ENCODE measurements around the gene STAC.

The STAC gene

DNA sequence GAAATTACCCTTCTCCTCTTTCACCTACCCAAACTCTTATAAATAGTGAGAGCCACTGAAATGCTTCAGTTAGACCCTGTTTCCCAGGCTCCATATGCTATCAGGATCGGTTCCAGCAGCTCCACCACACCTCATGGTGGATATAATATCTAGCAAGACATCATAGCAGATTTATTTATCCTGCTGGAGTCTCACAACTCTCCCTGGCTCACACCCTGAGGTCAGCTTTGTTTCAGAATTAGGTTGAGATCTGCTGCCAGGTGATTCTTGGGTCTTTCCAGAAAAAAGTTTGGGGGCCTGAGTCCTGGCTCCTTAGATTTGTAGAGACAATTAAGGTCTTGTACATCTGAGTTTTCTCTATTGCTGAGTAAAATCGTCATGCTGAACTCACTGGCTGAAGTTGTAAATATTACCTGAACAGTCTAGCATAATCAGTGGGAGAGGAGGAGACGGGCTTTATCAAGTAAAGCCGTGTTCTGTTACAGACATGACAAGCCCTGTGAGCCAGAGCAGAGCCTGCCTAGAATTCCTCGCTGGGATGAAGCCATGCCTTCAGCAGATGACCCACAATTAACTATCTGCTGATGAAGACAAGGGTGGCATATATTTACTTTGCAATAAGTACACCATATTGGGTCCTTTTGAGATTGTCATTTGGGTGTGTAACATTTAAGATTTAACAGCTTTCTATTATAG, 131.6 kb downstream of the STAC start:
- no peaks in the 10 kb centered on the region for H3K36me3 ChIP-seq (ENCODE audit: control insufficient read depth, insufficient read depth, low read length)
- H3K4me3 ChIP-seq (ENCODE audit: low read length): no peak overlapping the region
- H3K4me1 ChIP-seq (ENCODE audit: control insufficient read depth, insufficient read depth, low read length): no peaks in the 10 kb centered on the region
- no peaks in the 10 kb centered on the region for H3K27me3 ChIP-seq (ENCODE audit: control insufficient read depth, insufficient read depth, low read length)
- H3K9me3 ChIP-seq (ENCODE audit: control insufficient read depth, insufficient read depth, low read length): no peaks in the 10 kb centered on the region
- WGBS (ENCODE audit: insufficient coverage, insufficient read length): no CpG with 5 or more reads among the region's 5 CpGs
- H3K27ac ChIP-seq (ENCODE audit: low read length): no peak overlapping the region
- DNase-seq (ENCODE audit: low read depth, low spot score): no peak

DNA sequence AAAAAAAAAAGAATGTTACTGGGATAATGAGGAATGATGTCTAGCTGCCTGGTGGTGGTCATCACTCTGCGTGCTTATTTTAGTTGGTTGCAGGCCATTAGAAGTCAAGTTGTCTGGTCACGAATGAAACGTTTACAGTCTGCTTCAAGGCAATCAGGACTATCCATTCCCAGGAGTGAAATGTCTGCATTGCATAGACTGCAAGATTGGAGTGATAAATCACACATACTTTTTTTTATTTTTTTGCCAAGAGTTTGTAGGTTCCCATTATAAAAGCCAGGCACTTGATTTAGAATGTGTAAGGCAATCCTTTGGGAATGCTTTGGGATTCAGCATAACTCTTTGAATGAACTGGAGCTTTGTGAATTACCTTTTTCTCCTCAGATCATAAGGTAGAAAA, 132.3 kb downstream of the STAC start:
- Histone ChIP-seq H3K9me3 (ENCODE audit: control insufficient read depth, insufficient read depth, low read length) (no peaks in the 10 kb centered on the region), H3K4me3 (ENCODE audit: low read length) (no peak overlapping the region), H3K4me1 (ENCODE audit: control insufficient read depth, insufficient read depth, low read length) (no peaks in the 10 kb centered on the region), H3K36me3 (ENCODE audit: control insufficient read depth, insufficient read depth, low read length) (no peaks in the 10 kb centered on the region), H3K27me3 (ENCODE audit: control insufficient read depth, insufficient read depth, low read length) (no peaks in the 10 kb centered on the region), H3K27ac (ENCODE audit: low read length) (no peak overlapping the region)
- no peak for DNase-seq (ENCODE audit: low read depth, low spot score)
- no CpG with 5 or more reads among the region's 3 CpGs for WGBS (ENCODE audit: insufficient coverage, insufficient read length)

DNA sequence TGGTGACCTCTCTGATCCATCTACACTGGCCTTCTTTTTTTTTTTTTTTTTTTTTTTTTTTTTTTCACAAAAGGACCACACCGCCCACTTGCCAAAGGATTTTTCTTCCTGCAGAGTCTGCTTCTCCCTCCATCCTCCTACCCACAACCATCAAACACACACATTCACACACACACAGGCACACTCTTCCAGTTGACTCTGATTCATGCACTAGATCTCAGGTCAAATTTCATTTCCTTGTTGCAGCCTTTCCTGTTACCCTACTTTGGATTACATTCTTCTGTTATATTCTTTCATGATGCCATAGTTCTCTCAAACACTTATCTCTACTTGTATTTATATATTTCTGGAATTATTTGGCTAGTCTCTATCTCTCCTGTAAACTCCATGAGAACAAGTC, 133.9 kb downstream of the STAC start:
- H3K27ac ChIP-seq (ENCODE audit: low read length): no peak overlapping the region
- no CpG with 5 or more reads among the region's 1 CpG for WGBS (ENCODE audit: insufficient coverage, insufficient read length)
- no peaks in the 10 kb centered on the region for H3K27me3 ChIP-seq (ENCODE audit: control insufficient read depth, insufficient read depth, low read length)
- H3K36me3 ChIP-seq (ENCODE audit: control insufficient read depth, insufficient read depth, low read length): no peaks in the 10 kb centered on the region
- no peaks in the 10 kb centered on the region for H3K4me1 ChIP-seq (ENCODE audit: control insufficient read depth, insufficient read depth, low read length)
- no peak overlapping the region for H3K4me3 ChIP-seq (ENCODE audit: low read length)
- H3K9me3 ChIP-seq (ENCODE audit: control insufficient read depth, insufficient read depth, low read length): no peaks in the 10 kb centered on the region
- no peak for DNase-seq (ENCODE audit: low read depth, low spot score)

DNA sequence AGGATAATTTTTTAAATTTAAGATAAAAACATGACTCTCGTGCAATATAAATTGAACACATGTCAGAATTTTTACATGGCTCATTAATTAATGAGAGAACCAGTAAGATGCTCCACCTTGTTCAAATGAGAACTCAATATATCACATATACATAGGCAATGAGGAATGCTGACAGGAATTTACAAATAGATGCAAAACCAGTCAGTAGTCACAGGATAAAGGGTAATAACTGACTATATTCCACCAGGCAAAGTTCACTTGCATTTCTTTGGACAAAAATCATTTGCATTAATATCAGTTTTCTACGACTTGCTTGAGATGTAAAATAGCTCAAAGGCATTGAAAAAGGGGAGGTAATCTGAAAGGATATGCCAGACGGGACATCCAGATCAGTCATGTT, 139.4 kb downstream of the STAC start:
- Histone ChIP-seq H3K36me3 (ENCODE audit: control insufficient read depth, insufficient read depth, low read length) (no peaks in the 10 kb centered on the region), H3K4me3 (ENCODE audit: low read length) (no peak overlapping the region), H3K9me3 (ENCODE audit: control insufficient read depth, insufficient read depth, low read length) (no peaks in the 10 kb centered on the region), H3K27ac (ENCODE audit: low read length) (no peak overlapping the region), H3K4me1 (ENCODE audit: control insufficient read depth, insufficient read depth, low read length) (no peaks in the 10 kb centered on the region), H3K27me3 (ENCODE audit: control insufficient read depth, insufficient read depth, low read length) (no peaks in the 10 kb centered on the region)
- no CpG with 5 or more reads among the region's 3 CpGs for WGBS (ENCODE audit: insufficient coverage, insufficient read length)
- no peak for DNase-seq (ENCODE audit: low read depth, low spot score)

DNA sequence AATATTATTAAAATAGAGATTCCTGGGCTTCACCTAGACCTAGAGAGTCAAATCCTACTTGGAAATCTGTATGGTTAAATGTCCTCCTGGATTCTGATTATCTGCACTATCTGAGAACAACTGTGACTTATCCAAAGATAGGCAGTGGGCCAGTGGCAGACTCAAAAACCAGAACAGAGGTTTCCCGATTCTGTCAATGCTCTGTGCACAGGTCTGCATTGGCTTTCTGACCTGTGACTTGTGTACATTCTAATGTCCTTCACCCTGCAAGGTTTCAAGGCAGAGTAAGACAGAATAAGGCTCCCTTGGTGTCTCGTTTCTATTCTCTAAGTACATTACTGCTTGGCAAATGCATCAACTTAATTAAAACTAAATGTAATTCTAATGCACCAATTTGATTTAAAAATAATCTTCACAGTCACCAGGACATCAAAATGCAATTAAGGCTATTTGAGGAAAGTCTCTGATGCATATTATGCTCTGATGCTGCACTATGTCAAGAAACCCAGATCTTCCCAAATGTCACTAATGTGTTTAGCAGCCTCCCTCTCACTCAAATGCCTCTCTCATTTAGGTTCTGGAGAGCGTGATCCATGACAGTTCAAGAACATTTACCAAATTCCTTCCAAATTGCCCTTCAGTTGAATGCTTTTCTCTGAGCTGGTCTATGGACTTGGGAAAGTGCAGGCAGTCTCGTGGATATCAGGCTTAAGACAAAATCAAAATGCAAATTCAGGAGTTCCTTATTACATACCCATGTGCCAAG, 140.1 kb downstream of the STAC start:
- H3K4me3 ChIP-seq (ENCODE audit: low read length): no peak overlapping the region
- no peak overlapping the region for H3K27ac ChIP-seq (ENCODE audit: low read length)
- no peaks in the 10 kb centered on the region for H3K27me3 ChIP-seq (ENCODE audit: control insufficient read depth, insufficient read depth, low read length)
- no peaks in the 10 kb centered on the region for H3K4me1 ChIP-seq (ENCODE audit: control insufficient read depth, insufficient read depth, low read length)
- no peaks in the 10 kb centered on the region for H3K9me3 ChIP-seq (ENCODE audit: control insufficient read depth, insufficient read depth, low read length)
- no peak for DNase-seq (ENCODE audit: low read depth, low spot score)
- no peaks in the 10 kb centered on the region for H3K36me3 ChIP-seq (ENCODE audit: control insufficient read depth, insufficient read depth, low read length)
- WGBS (ENCODE audit: insufficient coverage, insufficient read length): no CpG with 5 or more reads among the region's 4 CpGs

DNA sequence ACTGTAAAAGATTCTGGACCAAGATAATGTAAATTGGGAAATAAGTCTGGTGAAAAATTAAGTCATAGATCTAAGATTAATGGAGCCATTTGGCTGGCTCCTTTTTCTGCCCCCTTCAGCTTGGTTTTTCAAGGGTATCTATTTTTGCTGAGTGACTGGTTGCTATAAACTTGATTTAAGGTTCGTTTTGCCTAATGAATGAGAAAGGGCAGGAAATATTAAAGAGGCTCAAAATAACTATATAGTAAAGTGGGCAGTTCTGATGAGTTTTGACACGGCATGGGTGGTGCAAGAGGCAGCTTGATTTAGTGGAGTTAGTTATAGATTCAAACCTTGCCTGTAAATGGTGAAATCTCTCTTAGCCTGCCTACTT, 140.7 kb downstream of the STAC start:
- Histone ChIP-seq H3K27ac (ENCODE audit: low read length) (no peak overlapping the region), H3K4me3 (ENCODE audit: low read length) (no peak overlapping the region), H3K36me3 (ENCODE audit: control insufficient read depth, insufficient read depth, low read length) (no peaks in the 10 kb centered on the region), H3K27me3 (ENCODE audit: control insufficient read depth, insufficient read depth, low read length) (no peaks in the 10 kb centered on the region), H3K4me1 (ENCODE audit: control insufficient read depth, insufficient read depth, low read length) (no peaks in the 10 kb centered on the region), H3K9me3 (ENCODE audit: control insufficient read depth, insufficient read depth, low read length) (no peaks in the 10 kb centered on the region)
- no peak for DNase-seq (ENCODE audit: low read depth, low spot score)
- WGBS (ENCODE audit: insufficient coverage, insufficient read length): no CpG with 5 or more reads among the region's 2 CpGs

DNA sequence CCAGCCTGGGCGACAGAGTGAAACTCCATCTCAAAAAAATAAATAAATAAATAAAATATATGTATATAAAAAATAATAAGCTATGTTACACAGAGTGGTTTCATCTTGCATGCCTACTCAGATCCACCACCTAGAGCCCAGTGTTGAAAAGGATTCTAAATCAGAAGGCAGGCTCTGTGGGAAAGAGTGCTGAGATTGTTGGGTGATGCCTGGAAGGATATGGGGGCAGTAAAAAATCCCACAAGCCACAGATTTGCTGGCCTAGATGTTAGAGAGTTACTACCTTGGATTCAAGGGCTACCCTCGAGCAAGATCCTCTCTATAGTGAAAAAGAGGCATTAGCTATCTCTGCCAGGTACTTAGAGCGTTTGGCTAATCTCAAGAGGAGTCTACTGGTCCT, 144.3 kb downstream of the STAC start:
- Histone ChIP-seq H3K4me3 (ENCODE audit: low read length) (no peak overlapping the region), H3K4me1 (ENCODE audit: control insufficient read depth, insufficient read depth, low read length) (no peaks in the 10 kb centered on the region), H3K36me3 (ENCODE audit: control insufficient read depth, insufficient read depth, low read length) (no peaks in the 10 kb centered on the region), H3K27ac (ENCODE audit: low read length) (no peak overlapping the region), H3K9me3 (ENCODE audit: control insufficient read depth, insufficient read depth, low read length) (no peaks in the 10 kb centered on the region), H3K27me3 (ENCODE audit: control insufficient read depth, insufficient read depth, low read length) (no peaks in the 10 kb centered on the region)
- no peak for DNase-seq (ENCODE audit: low read depth, low spot score)
- WGBS (ENCODE audit: insufficient coverage, insufficient read length): no CpG with 5 or more reads among the region's 3 CpGs

DNA sequence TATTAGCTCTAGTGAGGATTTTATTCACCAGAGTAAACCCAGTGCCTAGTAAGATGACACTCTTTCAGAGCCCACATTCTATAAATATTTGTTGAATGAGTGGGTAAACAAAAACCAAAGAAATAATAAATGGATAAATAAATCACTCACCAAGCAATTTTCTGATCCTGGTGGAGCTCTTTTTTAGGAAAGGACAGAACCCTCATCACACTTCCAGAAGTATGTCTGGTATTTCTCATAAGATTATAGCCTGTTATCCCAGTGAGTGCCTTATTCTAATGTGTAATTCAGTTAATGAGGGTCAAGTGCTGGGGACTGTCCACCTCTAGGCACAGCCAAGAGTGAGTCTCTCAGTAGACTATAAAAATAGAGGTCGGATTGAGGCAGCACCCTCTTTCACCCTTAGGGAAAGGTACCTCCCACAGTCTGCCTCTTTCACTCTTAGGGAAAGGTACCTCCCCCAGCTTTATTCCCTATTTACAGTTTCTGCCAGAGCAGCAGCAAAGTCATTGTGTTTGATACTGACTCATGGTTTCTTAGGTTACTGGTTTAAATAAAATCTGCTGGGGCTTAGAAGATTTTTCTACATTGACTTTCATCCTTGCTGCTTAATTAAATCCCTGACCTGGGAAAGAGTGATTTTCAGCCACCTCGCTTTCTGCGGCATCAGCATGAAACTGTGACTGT, 145.0 kb downstream of the STAC start:
- Histone ChIP-seq H3K36me3 (ENCODE audit: control insufficient read depth, insufficient read depth, low read length) (no peaks in the 10 kb centered on the region), H3K4me3 (ENCODE audit: low read length) (no peak overlapping the region), H3K4me1 (ENCODE audit: control insufficient read depth, insufficient read depth, low read length) (no peaks in the 10 kb centered on the region), H3K27me3 (ENCODE audit: control insufficient read depth, insufficient read depth, low read length) (no peaks in the 10 kb centered on the region), H3K9me3 (ENCODE audit: control insufficient read depth, insufficient read depth, low read length) (no peaks in the 10 kb centered on the region), H3K27ac (ENCODE audit: low read length) (no peak overlapping the region)
- WGBS (ENCODE audit: insufficient coverage, insufficient read length): no CpG with 5 or more reads among the region's 3 CpGs
- DNase-seq (ENCODE audit: low read depth, low spot score): no peak

DNA sequence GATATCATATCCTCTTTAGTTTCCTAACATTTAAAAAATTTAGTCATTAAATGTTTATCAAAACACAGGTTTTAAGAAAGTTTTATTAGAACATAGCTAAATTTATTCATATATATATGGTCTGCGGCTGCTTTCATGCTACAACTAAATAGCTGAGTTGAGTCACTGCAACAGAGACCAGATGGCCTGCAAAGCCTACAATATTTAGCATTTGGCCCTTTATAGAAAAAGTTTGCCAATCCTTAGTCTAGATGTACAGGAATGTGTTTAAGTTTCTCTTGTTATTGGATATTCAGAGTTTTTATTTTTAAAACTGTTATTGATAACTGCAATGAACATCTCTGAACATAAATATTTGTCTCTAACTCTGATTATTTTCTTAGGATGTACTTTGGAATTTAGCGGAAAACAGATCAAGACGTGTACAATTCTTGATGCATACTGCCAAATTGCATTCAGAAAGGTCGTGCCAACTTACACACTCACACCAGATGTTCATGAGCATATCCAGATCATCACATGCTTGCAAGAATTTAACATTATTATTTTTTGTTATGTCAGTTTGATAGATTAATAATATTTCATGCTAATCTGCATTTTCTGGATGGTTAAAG, 157.9 kb downstream of the STAC start:
- Histone ChIP-seq H3K27ac (ENCODE audit: low read length) (no peak overlapping the region), H3K4me3 (ENCODE audit: low read length) (no peak overlapping the region), H3K27me3 (ENCODE audit: control insufficient read depth, insufficient read depth, low read length) (no peaks in the 10 kb centered on the region), H3K4me1 (ENCODE audit: control insufficient read depth, insufficient read depth, low read length) (no peaks in the 10 kb centered on the region), H3K9me3 (ENCODE audit: control insufficient read depth, insufficient read depth, low read length) (no peaks in the 10 kb centered on the region), H3K36me3 (ENCODE audit: control insufficient read depth, insufficient read depth, low read length) (no peaks in the 10 kb centered on the region)
- no CpG with 5 or more reads among the region's 4 CpGs for WGBS (ENCODE audit: insufficient coverage, insufficient read length)
- DNase-seq (ENCODE audit: low read depth, low spot score): no peak

DNA sequence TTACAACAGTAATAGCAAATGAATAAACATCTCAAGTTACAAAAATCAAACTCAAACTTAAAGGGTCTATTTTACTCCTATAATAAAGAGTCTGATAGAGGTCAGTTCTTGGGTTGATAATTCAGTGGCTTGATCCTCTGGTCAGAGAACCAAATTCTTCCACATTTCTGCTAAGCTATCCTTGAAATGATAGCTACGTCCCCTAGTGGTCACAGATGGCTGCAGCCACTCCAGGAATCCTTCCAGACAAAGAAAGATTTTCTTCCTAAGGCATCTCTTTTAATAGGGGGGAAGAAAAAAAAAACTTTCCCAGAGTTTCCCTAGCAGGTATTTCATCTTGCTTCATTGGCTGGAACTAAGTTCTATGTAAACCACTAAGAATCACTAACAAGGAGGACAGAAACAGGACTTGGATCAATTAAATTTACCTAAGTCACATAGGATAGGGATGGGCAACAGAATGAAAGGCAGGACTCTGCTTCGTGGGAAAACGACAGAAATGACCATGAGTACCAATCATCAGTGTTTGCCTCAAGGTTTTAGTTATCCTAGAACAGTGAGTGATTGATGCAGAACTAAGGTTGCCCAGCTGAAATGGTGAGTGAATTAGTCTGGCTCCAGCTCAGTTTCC, 160.7 kb downstream of the STAC start:
- Histone ChIP-seq H3K4me1 (ENCODE audit: control insufficient read depth, insufficient read depth, low read length) (no peaks in the 10 kb centered on the region), H3K9me3 (ENCODE audit: control insufficient read depth, insufficient read depth, low read length) (no peaks in the 10 kb centered on the region), H3K27me3 (ENCODE audit: control insufficient read depth, insufficient read depth, low read length) (no peaks in the 10 kb centered on the region), H3K4me3 (ENCODE audit: low read length) (no peak overlapping the region), H3K27ac (ENCODE audit: low read length) (no peak overlapping the region), H3K36me3 (ENCODE audit: control insufficient read depth, insufficient read depth, low read length) (no peaks in the 10 kb centered on the region)
- no peak for DNase-seq (ENCODE audit: low read depth, low spot score)
- no CpG with 5 or more reads among the region's 3 CpGs for WGBS (ENCODE audit: insufficient coverage, insufficient read length)

Data from iPS DF 6.9 (cell line).